22Rv1 (cell line): ENCODE measurements around the gene UBALD1.

Source experiments
- ZFX ChIP-seq: fragments of 450-650 bp; IDR thresholded peaks from 2 replicates; pipeline ENCODE4 v1.6.1; 2017; ENCODE audit warnings: antibody characterized with exemption, borderline replicate concordance
- TF ChIP-seq, protein P1 (sequence below): fragments of 450-650 bp; IDR thresholded peaks from 2 replicates; pipeline ENCODE4 v1.5.1; 2017; ENCODE audit warnings: mild to moderate bottlenecking

DNA sequence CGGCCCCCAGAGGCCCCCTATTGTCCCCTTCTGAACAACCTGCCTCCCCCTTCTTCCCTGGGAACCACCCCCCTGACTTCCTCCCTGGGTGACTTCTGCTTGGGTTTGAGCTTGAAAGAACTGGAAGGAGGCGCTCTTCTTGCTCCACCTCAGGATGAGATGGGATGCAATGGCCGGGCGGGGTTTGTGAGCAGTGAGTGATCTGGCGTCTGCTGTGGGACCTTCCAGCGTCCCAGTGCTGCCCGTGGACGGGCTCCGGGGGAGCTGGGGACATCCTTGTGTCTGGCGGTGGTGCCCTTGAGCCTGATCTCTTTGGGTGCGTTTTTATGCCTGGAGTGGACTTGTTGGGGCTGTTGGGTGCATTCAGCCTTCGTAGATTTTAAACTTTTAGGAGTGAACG lies 21.5 kb upstream of the UBALD1 start:
- TF ChIP-seq, protein P1, sequence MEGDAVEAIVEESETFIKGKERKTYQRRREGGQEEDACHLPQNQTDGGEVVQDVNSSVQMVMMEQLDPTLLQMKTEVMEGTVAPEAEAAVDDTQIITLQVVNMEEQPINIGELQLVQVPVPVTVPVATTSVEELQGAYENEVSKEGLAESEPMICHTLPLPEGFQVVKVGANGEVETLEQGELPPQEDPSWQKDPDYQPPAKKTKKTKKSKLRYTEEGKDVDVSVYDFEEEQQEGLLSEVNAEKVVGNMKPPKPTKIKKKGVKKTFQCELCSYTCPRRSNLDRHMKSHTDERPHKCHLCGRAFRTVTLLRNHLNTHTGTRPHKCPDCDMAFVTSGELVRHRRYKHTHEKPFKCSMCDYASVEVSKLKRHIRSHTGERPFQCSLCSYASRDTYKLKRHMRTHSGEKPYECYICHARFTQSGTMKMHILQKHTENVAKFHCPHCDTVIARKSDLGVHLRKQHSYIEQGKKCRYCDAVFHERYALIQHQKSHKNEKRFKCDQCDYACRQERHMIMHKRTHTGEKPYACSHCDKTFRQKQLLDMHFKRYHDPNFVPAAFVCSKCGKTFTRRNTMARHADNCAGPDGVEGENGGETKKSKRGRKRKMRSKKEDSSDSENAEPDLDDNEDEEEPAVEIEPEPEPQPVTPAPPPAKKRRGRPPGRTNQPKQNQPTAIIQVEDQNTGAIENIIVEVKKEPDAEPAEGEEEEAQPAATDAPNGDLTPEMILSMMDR, result no peak
- no peak for TF ChIP-seq ZFX
